K562 (cell line): ENCODE measurements around the gene SLC38A10. TPM values are rescaled to one million over a fixed set of nuclear protein-coding genes. Genes with fewer than 3 reads are reported as not detected.
A peak's percentile ranks its signal among the peaks of the same experiment; 100 is the strongest.

Source experiments
- ATAC-seq: fragments of 200-7000 bp; cut with Tn5 transposase; 3 replicates; pipeline ENCODE4 v1.9.1; 2020; ENCODE audit warnings: moderate library complexity
- BruUV-seq: library from RNA; stranded (reverse); fragments of 400-500 nt; replicated peaks from 2 replicates; lab custom pipeline; 2021; lab: Mats Ljungman, UMichigan
- CTCF ChIA-PET: fragments of 300-600 bp; formaldehyde crosslinking; extraction: SDS; loops from one replicate; lab custom pipeline; 2021; ENCODE audit warnings: low intra/inter-chr PET ratio; lab: Yijun Ruan, JAX
- POLR2A ChIA-PET: fragments of 300-600, 350-650 bp; sonication (Branson Sonifier 250); formaldehyde crosslinking; extraction: SDS; loops from one replicate; lab custom pipeline; 2021; ENCODE audit warnings: antibody characterized with exemption, inconsistent platforms; lab: Yijun Ruan, JAX
- DNase-seq, 4 experiments: peaks; one replicate each; pipeline versions ENCODE4 v3.0.0 to v3.0.0-alpha.2; 2011 to 2018; ENCODE audit warnings: low spot score in 3 of 4, mixed read lengths in 3 of 4; ENCODE audit errors: extremely low read depth in 1 of 4
- FAIRE-seq: peaks from 2 replicates; lab custom pipeline; 2011; peaks lifted over from hg19 to GRCh38; lab: Jason Lieb, UNC
- H2AFZ ChIP-seq: 2 replicates; pipeline ENCODE4 v1.6.0; 2011; ENCODE audit warnings: low read depth, low read length, control low read depth, inconsistent platforms
- H3K27ac ChIP-seq: fragments of 200-600 bp; 3 replicates; pipeline ENCODE4 v1.8.0; 2011; ENCODE audit warnings: low read depth, mild to moderate bottlenecking, control low read depth, inconsistent platforms, low read length, moderate library complexity, mixed read lengths; ENCODE audit errors: extremely low read depth
- H3K27me3 ChIP-seq, 2 experiments: fragments of 300-600 bp in 1 of 2; 2 replicates in 1 of 2; 3 replicates in 1 of 2; pipeline versions ENCODE4 v1.6.0 to v1.8.0; 2011; ENCODE audit warnings: inconsistent platforms in 2 of 2, low read length in 2 of 2, mild to moderate bottlenecking in 1 of 2, mixed read lengths in 1 of 2, moderate library complexity in 1 of 2; ENCODE audit not compliant: control insufficient read depth in 2 of 2, insufficient read depth in 2 of 2
- H3K36me3 ChIP-seq: fragments of 300-600 bp; 3 replicates; pipeline ENCODE4 v1.8.0; 2011; ENCODE audit warnings: mild to moderate bottlenecking, low read length, inconsistent platforms; ENCODE audit not compliant: control insufficient read depth, insufficient read depth
- H3K4me1 ChIP-seq, 2 experiments: fragments of 200-600 bp in 1 of 2; replicated peaks in 1 of 2; 2 replicates in 1 of 2; 3 replicates in 1 of 2; pipeline versions ENCODE4 v1.5.1 to v1.8.0; 2011; ENCODE audit warnings: inconsistent platforms in 2 of 2, low read length in 2 of 2, mild to moderate bottlenecking in 1 of 2, mixed read lengths in 1 of 2, moderate library complexity in 1 of 2; ENCODE audit not compliant: control insufficient read depth in 2 of 2, insufficient read depth in 2 of 2
- H3K4me2 ChIP-seq: 2 replicates; pipeline ENCODE4 v1.6.1; 2011; ENCODE audit warnings: low read length, control low read depth, inconsistent platforms, mixed read lengths; ENCODE audit not compliant: insufficient read depth
- H3K4me3 ChIP-seq: fragments of 200-600 bp; sonication (generic), shearing (Covaris generic); 2 replicates; pipeline ENCODE4 v1.5.1; 2016; ENCODE audit warnings: control low read depth, inconsistent platforms
- H3K79me2 ChIP-seq: fragments of 200-600 bp; 3 replicates; pipeline ENCODE4 v1.8.0; 2011; ENCODE audit warnings: low read length, inconsistent platforms; ENCODE audit not compliant: control insufficient read depth, insufficient read depth
- H3K9ac ChIP-seq, 2 experiments: 2 replicates each; pipeline versions ENCODE4 v1.6.0 to v1.6.1; 2011; ENCODE audit warnings: low read depth in 2 of 2, low read length in 2 of 2, control low read depth in 1 of 2, inconsistent platforms in 1 of 2, mild to moderate bottlenecking in 1 of 2, mixed read lengths in 1 of 2; ENCODE audit not compliant: insufficient read depth in 1 of 2
- H3K9me1 ChIP-seq: one replicate; pipeline ENCODE4 v1.6.0; 2011; ENCODE audit warnings: inconsistent platforms, mild to moderate bottlenecking, low read length, moderate library complexity; ENCODE audit not compliant: control insufficient read depth, insufficient read depth
- H3K9me3 ChIP-seq: replicated peaks from 2 replicates; pipeline ENCODE4 v1.5.1; 2011; ENCODE audit warnings: low read depth, low read length, inconsistent platforms; ENCODE audit not compliant: control insufficient read depth, insufficient read depth
- H4K20me1 ChIP-seq: replicated peaks from 2 replicates; pipeline ENCODE4 v1.6.1; 2011; ENCODE audit warnings: low read length, inconsistent platforms, mixed read lengths; ENCODE audit not compliant: control insufficient read depth, insufficient read depth
- CTBP1 ChIP-seq: fragments of 450-650 bp; IDR thresholded peaks from 2 replicates; pipeline ENCODE4 v1.6.1; 2016; ENCODE audit warnings: borderline replicate concordance
- MEIS2 ChIP-seq: fragments of 450-650 bp; IDR thresholded peaks from 2 replicates; pipeline ENCODE4 v1.6.1; 2014; ENCODE audit warnings: mild to moderate bottlenecking; ENCODE audit not compliant: partially characterized antibody
- NFE2 ChIP-seq: IDR thresholded peaks from 2 replicates; pipeline ENCODE4 v1.6.1; 2014; ENCODE audit warnings: antibody characterized with exemption, low read depth
- PBX2 ChIP-seq, 2 experiments: IDR thresholded peaks in 1 of 2; conservative IDR thresholded peaks in 1 of 2; 2 replicates each; pipeline ENCODE4 v1.6.1; 2016; ENCODE audit warnings: low read depth in 2 of 2, mild to moderate bottlenecking in 1 of 2, missing compliant biosample characterization in 1 of 2, missing genetic modification characterization in 1 of 2, moderate library complexity in 1 of 2
- POLR2AphosphoS2 ChIP-seq: IDR thresholded peaks from 2 replicates; pipeline ENCODE4 v1.6.1; 2012; ENCODE audit warnings: low read length, improper control_type of control experiment
- RFX1 ChIP-seq: fragments of 450-650 bp; IDR thresholded peaks from 2 replicates; pipeline ENCODE4 v1.6.1; 2016; ENCODE audit warnings: mild to moderate bottlenecking, moderate library complexity
- ZNF316 ChIP-seq: fragments of 450-650 bp; IDR thresholded peaks from 2 replicates; pipeline ENCODE4 v1.6.1; 2016
- WGBS: fragments of 100-300 bp; shearing (Covaris generic); methylation state at CpG from one replicate; pipeline ENCODE4 v1.1.6; 2016; ENCODE audit warnings: low coverage, mixed read lengths; ENCODE audit not compliant: insufficient coverage; ENCODE audit errors: missing lambda C conversion rate; 5-methylcytosine and 5-hydroxymethylcytosine counted together
- in situ Hi-C: fragments of 300-500 bp; cut with MboI; formaldehyde crosslinking; loops from 4 replicates; pipeline ENCODE4 v1.15.0; 2018; ENCODE audit warnings: inconsistent platforms, mixed read lengths
- intact Hi-C: fragments of 100-400 bp; cut with micrococcal nuclease; formaldehyde crosslinking; loops from 2 replicates; pipeline ENCODE4 v1.14.2; 2022
- polyA plus RNA-seq, 8 experiments: library from polyadenylated mRNA; depleted of rRNA in 4 of 8; stranded (reverse) in 5 of 8; unstranded in 3 of 8; fragments of >200 nt; fragmentation: Nextera tagmentation in 2 of 8; fragmentation: Illumina TruSeq in 1 of 8; extraction: Ambion mirVana in 2 of 8; extraction: Trizol in 1 of 8; gene quantifications; 2 replicates each; pipeline versions ENCODE4 v1.2.1 to v1.2.3, GENCODE V29; 2011 to 2014; ENCODE audit warnings: inconsistent platforms in 1 of 8, missing spikeins in 1 of 8
- total RNA-seq, 7 experiments: library from RNA; depleted of rRNA in 6 of 7; stranded (reverse); fragments of >200 nt in 6 of 7; fragmentation: Illumina TruSeq in 2 of 7; extraction: Trizol in 2 of 7; gene quantifications; 2 replicates each; pipeline versions ENCODE4 v1.2.1 to v1.2.3, GENCODE V29; 2011 to 2021; ENCODE audit warnings: low replicate concordance in 1 of 7

Gene SLC38A10
- total and polyA plus RNA-seq, 9 of the 15 experiments (the other 6 are each of a cell fraction or from before 2014, with no cell fraction given), result 0.45 to 54.2 (median 13.8) TPM

DNA sequence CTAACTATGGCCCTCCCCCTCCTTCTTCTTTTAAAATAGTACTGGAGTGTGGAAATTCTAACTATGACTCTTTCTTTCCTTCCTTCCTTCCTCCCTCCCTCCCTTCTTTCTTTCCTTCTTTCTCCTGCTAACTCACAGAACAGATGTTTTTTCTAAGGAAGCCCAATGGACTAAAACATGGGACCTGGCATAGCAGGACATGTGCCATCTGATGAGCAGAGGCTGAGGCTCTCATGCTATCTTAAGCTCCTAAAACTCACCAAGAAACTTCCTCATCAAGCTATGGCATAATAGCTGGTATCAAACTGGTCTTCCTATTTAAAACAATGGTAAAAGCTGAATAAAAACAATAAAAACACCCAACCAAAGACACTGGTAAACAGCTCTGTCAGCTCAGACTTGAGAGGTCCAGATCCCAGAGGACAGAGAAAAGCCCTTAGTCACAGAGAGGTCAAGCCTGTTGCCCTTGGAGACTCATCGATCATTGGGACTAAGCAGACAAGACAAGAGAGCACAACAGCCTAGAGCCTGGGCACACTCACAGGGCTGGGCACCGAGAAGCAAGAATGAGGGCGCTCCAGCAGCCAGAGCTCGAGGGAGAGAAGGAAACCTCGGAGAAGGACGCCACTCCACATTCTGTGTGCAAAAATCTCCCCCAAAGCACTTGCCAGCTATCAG lies 27.6 kb downstream of the SLC38A10 start:
- POLR2A ChIA-PET, result interaction anchor here (0.6 to 0.8 kb wide), 4 partner anchors 62 to 245 kb away, joined by 3 to 4 read pairs (median 4); partner anchors contain the start of genes ACTG1 and BAHCC1
- Histone ChIP-seq H3K4me3 (no peak overlapping the region), H3K9me1 (no peaks in the 10 kb centered on the region), H3K79me2 (no peaks in the 10 kb centered on the region), H4K20me1 (no peaks in the 10 kb centered on the region), H3K9ac (peak overlapping the region in 1 of 2 experiments; percentile 75; a peak in 2 of 4 replicates), H3K36me3 (peaks cover 65% of the 10 kb centered on the region; the same call in 2 of the 3 replicates), H3K4me2 (no peak overlapping the region), H3K9me3 (no peaks in the 10 kb centered on the region), H2AFZ (no peak overlapping the region), H3K27me3 (no peaks in the 10 kb centered on the region), H3K27ac (no peak overlapping the region), H3K4me1 (peaks cover 2 to 23% of the 10 kb centered on the region in 2 experiments; a peak in 2 of 5 replicates)
- ATAC-seq (peak; percentile 65; the same call in 2 of the 3 replicates), DNase-seq (peak in 1 of 4 experiments; percentile 23), FAIRE-seq (peak; percentile 87)
- CTCF ChIA-PET, result no interaction called here
- intact Hi-C loops (no loop called here), in situ Hi-C loops (no loop called here)
- no TSS peak for BruUV-seq
- WGBS, result 70% methylated on average over 3 of the region's 6 CpGs
- TF ChIP-seq PBX2 (CRISPR knock-in tag; IDR thresholded peaks at IDR 0.05; ENCODE audit: low read depth), result no peak
- peak; percentile 78 for TF ChIP-seq PBX2 (tag; conservative IDR thresholded peaks at IDR 0.05; ENCODE audit: low read depth)
- TF ChIP-seq ZNF316, result peak; percentile 30; the same call in 1 of the 2 replicates
- no peak for TF ChIP-seq CTBP1
- TF ChIP-seq RFX1, result peak; percentile 64; the same call in 1 of the 2 replicates
- peak; percentile 30; the same call in 1 of the 2 replicates for TF ChIP-seq NFE2
- TF ChIP-seq MEIS2, result peak; percentile 72
- TF ChIP-seq POLR2AphosphoS2, result no peak
- TF ChIP-seq, all 486 proteins: peak for 5
